NB4 (cell line): Measurements from ENCODE around the gene TMEM187.

Source experiments
- CTCF ChIP-seq: IDR thresholded peaks from one replicate; pipeline ENCODE4 v1.5.1; 2012; ENCODE audit warnings: low read depth, low read length
- MAX ChIP-seq: IDR thresholded peaks from 2 replicates; pipeline ENCODE4 v1.6.1; 2011; ENCODE audit warnings: low read depth, low read length
- POLR2A ChIP-seq: IDR thresholded peaks from 2 replicates; pipeline ENCODE4 v1.6.1; 2011; ENCODE audit warnings: mild to moderate bottlenecking; ENCODE audit not compliant: insufficient read length; ENCODE audit errors: extremely low read depth

GRCh38 chrX:153930011-153930910, 42.3 kb upstream of the TMEM187 start:
- TF ChIP-seq POLR2A (no peak), CTCF (no peak), MAX (no peak)
